GM12878 (cell line): Measurements from ENCODE around the gene PTPRM. TPM values are rescaled to one million over a fixed set of nuclear protein-coding genes. Genes with fewer than 3 reads are reported as not detected.

ENCODE experiments used
- CREM ChIP-seq: IDR thresholded peaks from 2 replicates; pipeline ENCODE4 v1.6.1; 2014; ENCODE audit warnings: antibody characterized with exemption, low read depth
- EZH2 ChIP-seq: IDR thresholded peaks from 2 replicates; pipeline ENCODE4 v1.6.1; 2012; ENCODE audit warnings: low read depth, mild to moderate bottlenecking, control low read depth, inconsistent platforms, low read length, borderline replicate concordance; ENCODE audit not compliant: control insufficient read depth
- FOS ChIP-seq: IDR thresholded peaks from 3 replicates; pipeline ENCODE4 v1.6.1; 2011; ENCODE audit warnings: borderline replicate concordance; ENCODE audit not compliant: insufficient read length; ENCODE audit errors: extremely low read depth
- HDGF ChIP-seq: fragments of 450-650 bp; IDR thresholded peaks from 2 replicates; pipeline ENCODE4 v1.6.1; 2016; ENCODE audit warnings: antibody characterized with exemption
- LARP7 ChIP-seq: fragments of 450-650 bp; IDR thresholded peaks from 2 replicates; pipeline ENCODE4 v1.6.1; 2017; ENCODE audit warnings: mild to moderate bottlenecking
- MEF2B ChIP-seq: fragments of 450-650 bp; IDR thresholded peaks from 2 replicates; pipeline ENCODE4 v1.6.1; 2018; ENCODE audit warnings: mild to moderate bottlenecking, moderate library complexity; ENCODE audit not compliant: partially characterized antibody, poor library complexity, severe bottlenecking
- NR2C2 ChIP-seq: IDR thresholded peaks from 2 replicates; pipeline ENCODE4 v1.6.1; 2011; ENCODE audit warnings: borderline replicate concordance, low read depth; ENCODE audit not compliant: control insufficient read depth, insufficient read length
- NRF1 ChIP-seq: conservative IDR thresholded peaks from 2 replicates; pipeline ENCODE4 v1.6.1; 2011; ENCODE audit warnings: mild to moderate bottlenecking, low read depth, low read length, improper control_type of control experiment
- PKNOX1 ChIP-seq: fragments of 450-650 bp; IDR thresholded peaks from 2 replicates; pipeline ENCODE4 v1.6.1; 2016; ENCODE audit warnings: mild to moderate bottlenecking
- USF2 ChIP-seq: IDR thresholded peaks from 2 replicates; pipeline ENCODE4 v1.6.1; 2011; ENCODE audit warnings: low read depth, low read length, improper control_type of control experiment, borderline replicate concordance
- ZBED1 ChIP-seq: IDR thresholded peaks from 2 replicates; pipeline ENCODE4 v1.6.1; 2016; ENCODE audit warnings: borderline replicate concordance
- polyA plus RNA-seq, 11 experiments: library from polyadenylated mRNA; depleted of rRNA in 4 of 11; unstranded in 6 of 11; stranded (reverse) in 5 of 11; fragments of >200 nt; fragmentation: Nextera tagmentation in 4 of 11; fragmentation: Illumina TruSeq in 1 of 11; extraction: Ambion mirVana in 4 of 11; extraction: Trizol in 1 of 11; gene quantifications; 1 replicate in 1 of 11; 2 replicates in 10 of 11; pipeline versions ENCODE4 v1.2.1 to v1.2.3, GENCODE V29; 2011 to 2016; ENCODE audit warnings: inconsistent platforms in 2 of 11, missing spikeins in 2 of 11, low read depth in 1 of 11
- total RNA-seq, 4 experiments: library from RNA; depleted of rRNA in 3 of 4; stranded (reverse); fragments of >200 nt in 3 of 4; fragmentation: Illumina TruSeq in 1 of 4; extraction: Trizol in 1 of 4; gene quantifications; 2 replicates each; pipeline versions ENCODE4 v1.2.1 to v1.2.3, GENCODE V29; 2013 to 2021
- TF ChIP-seq, protein P1 (sequence below): fragments of 450-650 bp; conservative IDR thresholded peaks from 2 replicates; pipeline ENCODE4 v1.6.1; 2017; ENCODE audit warnings: mild to moderate bottlenecking, moderate library complexity

The PTPRM gene
- total and polyA plus RNA-seq, 10 of the 15 experiments (the other 5 are each of a cell fraction or from before 2014, with no cell fraction given): 0.07 to 22.6 (median 0.60) TPM

DNA sequence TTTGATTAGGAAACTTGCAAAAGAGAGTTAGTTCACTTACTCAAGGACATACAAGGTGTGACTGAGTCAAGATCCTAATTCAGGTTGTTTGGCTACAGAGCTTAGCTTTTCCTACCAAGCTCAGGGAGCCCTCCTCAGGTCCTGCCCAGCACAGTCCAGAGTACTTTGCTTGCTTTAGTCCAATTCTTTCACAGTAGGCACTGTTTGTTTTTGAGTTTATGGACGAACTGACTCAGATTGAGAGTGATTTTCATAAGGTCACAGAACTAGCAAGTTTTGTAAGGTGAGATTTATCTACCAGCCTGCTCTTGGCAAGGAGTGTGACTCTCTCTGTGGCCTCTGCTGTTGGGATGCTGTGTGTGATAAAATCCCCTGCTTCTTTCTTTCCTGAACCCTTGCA lies 310.5 kb downstream of the PTPRM start (continued):
- TF ChIP-seq EZH2 (no peak), ZBED1 (no peak), HDGF (no peak), PKNOX1 (no peak), NR2C2 (no peak), CREM (no peak), LARP7 (no peak), USF2 (no peak), MEF2B (no peak), FOS (no peak), NRF1 (no peak)
- TF ChIP-seq, protein P1, sequence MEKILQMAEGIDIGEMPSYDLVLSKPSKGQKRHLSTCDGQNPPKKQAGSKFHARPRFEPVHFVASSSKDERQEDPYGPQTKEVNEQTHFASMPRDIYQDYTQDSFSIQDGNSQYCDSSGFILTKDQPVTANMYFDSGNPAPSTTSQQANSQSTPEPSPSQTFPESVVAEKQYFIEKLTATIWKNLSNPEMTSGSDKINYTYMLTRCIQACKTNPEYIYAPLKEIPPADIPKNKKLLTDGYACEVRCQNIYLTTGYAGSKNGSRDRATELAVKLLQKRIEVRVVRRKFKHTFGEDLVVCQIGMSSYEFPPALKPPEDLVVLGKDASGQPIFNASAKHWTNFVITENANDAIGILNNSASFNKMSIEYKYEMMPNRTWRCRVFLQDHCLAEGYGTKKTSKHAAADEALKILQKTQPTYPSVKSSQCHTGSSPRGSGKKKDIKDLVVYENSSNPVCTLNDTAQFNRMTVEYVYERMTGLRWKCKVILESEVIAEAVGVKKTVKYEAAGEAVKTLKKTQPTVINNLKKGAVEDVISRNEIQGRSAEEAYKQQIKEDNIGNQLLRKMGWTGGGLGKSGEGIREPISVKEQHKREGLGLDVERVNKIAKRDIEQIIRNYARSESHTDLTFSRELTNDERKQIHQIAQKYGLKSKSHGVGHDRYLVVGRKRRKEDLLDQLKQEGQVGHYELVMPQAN: no peak
- TF ChIP-seq, all 136 proteins: peak for 0
